DMS 273 (cell line): ENCODE measurements around the gene PSD2.
A peak's percentile ranks its signal among the peaks of the same experiment; 100 is the strongest.

ENCODE experiments used
- DNase-seq: peaks from one replicate; lab custom pipeline; 2025; ENCODE audit not compliant: unreplicated experiment; lab: John Stamatoyannopoulos, UW

PSD2 gene

DNA sequence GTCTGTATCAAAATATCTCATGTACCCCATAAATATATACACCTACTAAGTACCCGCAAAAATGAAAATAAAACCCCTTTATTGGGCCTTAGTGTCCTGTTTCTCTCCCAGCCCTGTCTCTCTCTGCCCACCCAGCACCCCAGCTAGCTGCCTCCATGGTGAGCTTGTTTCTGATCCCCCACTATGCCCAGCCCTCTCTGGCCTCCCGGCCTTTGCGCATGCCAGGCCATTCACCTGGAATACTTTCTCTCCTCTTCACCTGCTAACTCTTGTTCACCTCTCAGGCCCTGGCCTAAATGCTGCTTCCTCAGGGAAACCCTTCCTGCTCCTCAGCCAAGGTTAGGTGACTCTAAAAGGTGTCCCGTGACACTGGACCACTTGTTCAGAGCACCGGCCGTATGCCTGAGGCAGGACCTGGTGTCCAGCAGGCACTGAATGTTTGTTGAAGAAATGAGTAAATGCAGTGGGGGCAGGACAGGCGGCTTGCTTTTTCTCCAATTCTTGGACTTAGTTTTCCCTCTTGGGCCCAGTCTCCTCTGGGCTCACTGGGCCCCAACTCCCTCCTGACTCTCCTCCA is 58.5 kb downstream of the PSD2 start:
- no peak for DNase-seq

DNA sequence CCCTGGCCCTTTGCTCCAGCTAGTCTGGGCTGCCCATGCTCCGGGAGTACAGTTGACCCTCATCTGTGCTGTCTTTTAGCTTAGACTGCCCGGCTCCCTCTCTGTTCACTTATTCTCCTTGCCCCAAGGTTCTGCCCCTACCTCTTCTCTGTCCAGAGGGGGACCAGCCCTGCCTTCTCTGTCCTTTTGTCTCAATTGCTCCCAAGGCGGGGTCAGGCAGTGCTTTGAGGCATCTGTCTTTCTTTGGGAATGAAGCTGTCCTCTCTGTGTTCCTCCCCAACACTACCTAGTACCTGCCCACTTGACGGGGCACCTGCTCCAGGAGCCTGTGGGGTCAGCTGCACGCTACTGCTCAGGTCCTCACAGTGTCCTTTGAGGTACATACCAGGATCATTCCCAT is 59.3 kb downstream of the PSD2 start:
- DNase-seq: no peak

DNA sequence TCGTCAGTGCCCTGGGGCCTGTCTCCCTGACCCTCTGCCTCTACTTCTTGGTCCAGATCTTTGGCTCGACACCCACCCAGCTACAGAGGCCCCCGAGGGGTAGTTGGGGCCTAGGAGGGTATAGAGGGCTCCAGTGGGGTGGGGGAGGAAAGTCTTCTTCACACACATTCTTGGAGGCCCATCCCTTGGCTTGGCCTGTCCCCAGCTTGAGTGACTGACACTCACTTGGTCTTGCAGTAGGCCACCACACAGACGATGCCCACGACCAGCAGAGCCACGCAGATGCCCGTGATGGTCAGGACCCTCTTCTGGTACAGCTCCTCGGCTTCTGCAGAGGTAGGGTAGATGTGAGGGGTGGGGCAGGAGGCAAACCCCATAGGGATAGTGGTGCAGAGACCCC is 59.8 kb downstream of the PSD2 start:
- DNase-seq: no peak

DNA sequence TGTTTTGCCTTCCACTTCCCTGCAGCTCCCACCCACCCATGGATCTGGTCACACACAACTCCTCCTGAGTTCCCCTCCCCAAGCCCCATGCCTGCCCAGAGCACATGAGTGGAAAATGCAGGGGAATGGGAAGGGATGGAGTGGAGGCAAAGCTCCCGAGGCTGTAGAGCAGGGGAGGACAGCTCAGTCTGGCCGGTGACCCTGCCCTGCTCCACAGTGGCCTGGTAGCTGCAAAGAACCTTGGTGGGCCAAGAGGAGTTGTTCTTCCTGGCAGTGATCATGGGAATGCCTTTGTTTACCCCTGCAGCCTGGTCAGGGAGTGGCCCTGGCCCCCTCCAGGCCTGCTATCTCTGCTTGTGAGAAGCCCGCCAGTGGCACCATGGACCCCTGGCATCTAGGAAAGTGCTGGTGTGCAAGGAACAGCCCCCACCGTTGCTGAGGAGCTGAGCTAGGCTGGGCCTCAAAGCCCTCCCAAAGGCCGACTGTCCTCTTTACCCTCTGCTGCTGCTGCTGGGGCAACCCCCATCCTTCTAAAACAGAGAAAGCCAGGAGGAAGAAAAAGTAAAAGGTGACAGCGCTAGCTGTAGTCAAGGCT is 60.4 kb downstream of the PSD2 start:
- no peak for DNase-seq

DNA sequence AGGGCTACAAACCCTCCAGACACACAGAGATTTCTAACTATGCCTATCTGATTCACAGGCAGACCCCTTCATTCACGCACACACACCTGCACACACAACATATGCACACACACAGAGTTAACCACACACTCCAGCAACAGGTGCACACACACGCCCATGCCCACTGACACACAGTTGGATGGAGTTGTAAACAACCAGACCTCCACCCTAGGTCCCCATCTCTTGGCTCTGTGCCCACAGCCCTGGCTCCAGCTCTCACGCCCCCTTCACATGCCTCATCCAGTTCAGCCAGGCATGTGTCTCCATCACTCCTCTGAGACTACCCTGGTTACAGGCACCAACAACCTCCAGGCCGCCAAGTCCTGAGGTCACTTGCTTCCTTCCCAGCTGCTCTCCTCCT is 61.1 kb downstream of the PSD2 start:
- peak; percentile 27 for DNase-seq

DNA sequence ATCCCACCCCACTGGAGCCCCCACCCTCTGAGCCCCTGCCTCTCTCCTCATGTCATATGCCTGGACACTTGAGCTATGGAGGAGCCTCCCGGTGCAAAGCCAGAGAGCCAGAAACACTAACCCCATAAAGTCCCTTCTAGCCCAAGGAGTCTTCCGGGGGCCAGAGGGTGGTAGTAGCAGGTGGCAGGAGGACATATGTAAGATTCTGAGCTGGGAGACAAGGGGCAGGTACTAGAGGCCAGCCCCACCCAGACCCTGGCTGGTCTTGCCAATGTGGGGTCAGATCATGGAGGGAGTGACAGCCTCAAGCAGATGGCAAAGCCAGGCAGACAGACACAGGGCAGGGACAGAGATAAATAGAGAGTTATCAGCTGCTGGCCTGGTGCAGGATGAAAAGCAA is 63.4 kb downstream of the PSD2 start:
- DNase-seq: no peak

DNA sequence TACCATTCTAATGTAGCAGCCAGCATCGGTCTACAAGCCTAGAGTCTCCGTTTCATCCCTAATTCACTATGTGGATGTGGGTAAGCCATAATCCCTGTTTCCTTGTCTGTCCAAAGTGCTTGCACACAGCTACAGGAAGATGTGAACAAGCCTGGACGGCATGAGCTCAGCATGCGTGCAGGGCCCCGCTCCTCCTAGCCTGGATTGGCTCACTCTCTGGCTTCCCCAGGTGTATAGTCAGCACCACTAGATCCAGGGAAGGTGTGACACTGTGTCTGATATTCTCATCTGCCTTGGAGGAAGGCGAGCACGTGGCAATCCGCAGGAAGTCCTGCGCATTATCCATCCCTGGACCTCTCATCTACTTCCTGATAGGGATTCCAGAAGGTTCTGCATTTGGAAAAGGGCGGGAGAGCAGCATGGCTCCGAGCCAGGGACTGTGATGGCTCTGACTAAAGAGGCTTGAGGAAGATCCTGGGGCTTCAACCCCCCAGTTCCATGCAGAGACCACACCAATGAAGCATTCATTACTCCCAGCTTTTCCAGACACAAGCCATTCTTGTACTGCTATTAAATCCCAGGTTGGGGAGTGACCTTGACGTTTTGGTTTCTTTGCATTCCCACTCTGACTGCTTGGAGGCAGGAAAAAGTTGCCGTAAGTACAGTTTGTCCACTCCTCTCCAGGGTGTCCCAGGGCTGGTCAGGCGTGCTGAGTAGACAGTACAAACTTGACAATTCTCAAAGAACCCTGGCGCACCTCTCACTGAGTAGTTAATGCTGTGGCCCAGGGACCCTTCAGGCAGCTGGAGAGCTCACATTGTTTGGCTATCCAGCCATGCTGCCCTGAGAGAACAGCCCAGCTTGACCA is 65.6 kb downstream of the PSD2 start:
- no peak for DNase-seq

DNA sequence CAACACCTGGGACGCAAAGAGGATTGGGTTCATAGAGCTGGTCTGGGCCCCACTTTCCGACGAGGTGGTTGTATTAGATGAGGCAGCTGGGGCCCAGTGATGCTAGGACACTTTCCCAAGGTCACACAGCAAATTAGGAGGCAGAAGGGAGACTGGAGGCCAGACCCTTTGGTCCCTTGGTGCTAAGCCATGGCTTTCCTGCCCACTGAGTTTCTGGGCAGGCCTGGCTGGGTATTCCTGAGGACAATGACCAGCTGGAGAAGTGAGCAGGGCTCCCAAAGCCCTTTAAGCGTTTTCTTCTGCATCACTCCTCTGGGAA is 66.2 kb downstream of the PSD2 start:
- DNase-seq: no peak

DNA sequence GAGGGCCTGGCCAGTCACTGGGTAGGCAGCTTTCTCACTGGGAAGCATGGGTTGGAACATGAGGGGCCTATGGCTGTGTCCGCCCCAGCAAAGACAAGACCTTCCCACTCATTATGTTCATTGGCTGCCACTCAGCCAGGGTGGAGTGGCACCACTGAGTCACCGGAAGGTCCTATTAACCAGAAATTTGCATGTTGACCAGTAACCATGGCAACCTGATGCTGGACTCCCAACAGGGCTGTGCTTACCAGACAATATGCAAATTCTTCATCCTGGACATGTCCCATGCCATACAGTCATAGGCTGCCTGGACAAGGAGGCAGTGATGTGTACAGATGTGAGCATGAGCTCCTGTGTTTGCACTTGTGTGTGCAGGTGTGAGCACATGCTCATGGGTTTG is 66.7 kb downstream of the PSD2 start:
- no peak for DNase-seq

DNA sequence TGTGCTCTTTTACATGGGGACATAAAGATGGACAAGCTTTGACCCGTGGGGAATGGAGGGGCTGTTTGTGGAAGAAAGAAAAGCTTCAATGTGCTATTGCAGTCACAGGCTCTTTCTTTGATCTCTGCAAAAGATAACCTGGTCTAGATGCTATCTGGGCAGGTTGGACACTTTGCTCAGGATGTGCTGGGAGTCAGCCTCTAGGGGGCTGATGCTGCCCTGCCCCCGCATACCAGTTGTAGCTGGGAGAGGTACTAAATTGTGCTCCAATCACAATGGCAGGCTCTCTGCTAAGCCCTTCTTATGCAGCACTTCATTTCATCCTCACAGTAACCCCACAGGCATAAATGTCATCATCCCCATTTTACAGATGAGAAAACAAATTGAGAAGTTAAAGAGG is 67.2 kb downstream of the PSD2 start:
- DNase-seq: peak; percentile 53

DNA sequence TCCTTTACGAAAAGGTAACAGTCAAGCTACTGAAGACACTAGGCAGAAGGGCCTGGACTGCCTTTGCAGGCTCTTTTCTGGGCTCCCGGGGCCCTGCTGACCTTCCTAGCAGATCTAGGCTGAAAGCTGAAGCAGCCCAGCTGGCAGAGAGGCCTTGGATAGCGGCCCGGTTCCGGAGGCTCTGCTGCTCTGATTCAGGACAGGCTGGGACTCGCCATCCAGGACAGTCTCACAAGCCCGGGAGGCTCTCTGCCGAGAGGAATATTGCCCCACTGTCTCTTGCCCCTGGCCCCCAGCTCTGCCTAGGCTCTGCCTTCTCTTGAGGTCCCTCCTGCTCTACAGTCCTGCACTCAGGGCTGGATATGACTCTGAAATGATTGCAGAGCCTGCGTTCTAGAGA is 67.8 kb downstream of the PSD2 start:
- peak; percentile 70 for DNase-seq

DNA sequence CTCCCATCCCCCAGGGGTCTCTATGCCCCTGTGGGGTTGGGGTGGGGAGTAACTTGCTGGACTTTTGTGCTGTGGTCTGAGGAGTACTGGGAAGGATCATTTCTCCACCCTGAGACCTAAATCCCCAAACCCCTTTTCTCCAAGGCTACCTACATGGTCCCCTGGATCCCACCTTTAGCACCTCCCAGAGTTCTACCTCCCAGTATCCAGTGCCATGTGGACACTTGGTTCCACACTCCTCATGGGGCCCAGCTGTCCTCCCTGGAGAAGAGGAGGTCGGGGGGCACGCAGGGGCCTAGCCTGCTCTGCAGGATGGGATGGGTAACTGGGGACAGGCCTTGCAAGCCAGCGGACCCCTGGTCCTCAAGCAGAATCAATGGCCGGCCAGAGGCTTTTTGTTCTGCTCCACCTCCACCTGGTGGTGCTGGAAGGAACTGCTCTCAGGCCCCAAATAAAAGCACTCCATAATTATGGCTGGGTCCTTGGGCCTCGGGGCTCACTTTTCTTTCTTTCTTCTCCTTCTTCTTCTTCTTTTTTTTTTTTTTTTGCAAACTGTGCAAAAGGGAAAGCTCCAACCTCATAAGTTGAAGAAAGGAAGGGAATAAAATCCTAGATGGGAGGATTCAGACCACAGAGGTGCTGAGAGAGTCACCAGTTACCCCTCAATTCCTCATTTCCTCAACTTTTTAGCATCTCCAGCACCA is 68.4 kb downstream of the PSD2 start:
- peak; percentile 82 for DNase-seq

DNA sequence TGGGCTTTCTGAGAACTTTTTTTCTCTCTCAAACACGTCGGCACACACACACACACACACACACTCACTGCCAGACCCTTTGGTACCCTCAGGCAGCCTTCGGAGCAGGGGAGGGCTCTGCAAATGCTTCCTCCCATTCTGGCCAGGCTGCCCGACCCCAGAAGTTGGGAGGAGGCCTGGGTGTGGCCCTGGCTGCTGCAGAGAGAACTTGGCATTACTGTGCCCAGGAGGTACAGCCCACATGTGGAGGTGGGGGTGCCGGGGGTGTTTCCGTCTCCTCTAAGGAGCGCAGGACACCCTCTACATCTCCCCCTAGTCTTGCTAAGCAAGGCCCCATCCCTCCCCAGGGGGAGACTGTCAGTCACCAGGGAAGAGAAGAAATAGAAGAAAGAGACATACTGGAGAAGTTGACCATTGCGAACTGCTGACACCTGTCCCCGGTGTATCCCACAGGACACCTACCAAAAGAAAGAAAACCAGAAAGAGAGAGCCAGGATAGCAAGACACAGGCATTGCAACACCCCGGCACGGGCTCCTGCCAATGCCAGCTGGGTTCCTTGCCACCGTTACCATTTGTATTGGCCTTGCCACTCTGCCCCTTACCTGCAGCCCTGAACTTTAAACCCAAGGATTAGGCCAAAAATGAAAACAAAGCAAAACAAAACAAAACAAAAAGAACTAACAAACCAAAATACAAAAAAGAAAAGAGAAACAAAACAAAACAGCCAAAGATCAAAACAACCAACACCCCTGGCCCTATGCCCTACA is 69.3 kb downstream of the PSD2 start:
- no peak for DNase-seq

DNA sequence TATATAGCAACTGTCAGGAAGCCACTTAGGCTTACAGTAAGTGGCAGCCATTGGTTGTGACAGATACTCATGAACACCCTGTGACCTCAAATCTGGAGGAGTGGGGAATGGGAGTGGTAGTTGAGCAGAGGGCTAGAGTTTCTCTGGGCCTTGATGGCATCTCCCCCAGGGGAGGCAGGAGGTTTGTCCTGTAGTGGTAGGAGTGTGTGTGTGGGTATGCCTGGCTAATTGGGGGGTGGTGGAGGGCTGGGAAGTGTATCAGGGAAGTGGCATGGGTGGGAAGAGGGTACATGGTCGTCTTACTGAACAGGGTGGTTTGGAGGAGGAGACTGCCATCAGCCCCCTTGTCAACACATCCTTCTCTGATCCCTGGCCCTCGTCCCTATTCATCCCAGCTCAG is 71.5 kb downstream of the PSD2 start:
- no peak for DNase-seq

DNA sequence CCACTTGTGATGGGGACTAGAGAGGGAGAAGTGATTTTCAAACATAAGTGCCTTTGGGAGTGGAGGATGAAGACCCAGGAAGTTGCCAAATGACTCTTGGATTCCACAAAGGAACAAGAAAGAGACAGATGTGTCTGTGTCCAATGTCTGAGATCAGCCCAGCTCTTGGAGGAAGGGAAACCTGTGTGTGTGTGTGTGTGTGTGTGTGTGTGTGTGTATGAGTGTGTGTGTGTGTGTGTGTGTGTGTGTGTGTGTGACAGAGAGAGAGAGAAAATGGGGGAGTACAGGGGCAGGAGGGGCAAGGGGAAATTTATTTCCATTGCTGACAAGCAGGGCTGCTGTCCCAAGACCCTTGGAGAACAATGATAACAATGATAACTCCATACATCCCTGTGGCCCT is 72.0 kb downstream of the PSD2 start:
- DNase-seq: no peak

DNA sequence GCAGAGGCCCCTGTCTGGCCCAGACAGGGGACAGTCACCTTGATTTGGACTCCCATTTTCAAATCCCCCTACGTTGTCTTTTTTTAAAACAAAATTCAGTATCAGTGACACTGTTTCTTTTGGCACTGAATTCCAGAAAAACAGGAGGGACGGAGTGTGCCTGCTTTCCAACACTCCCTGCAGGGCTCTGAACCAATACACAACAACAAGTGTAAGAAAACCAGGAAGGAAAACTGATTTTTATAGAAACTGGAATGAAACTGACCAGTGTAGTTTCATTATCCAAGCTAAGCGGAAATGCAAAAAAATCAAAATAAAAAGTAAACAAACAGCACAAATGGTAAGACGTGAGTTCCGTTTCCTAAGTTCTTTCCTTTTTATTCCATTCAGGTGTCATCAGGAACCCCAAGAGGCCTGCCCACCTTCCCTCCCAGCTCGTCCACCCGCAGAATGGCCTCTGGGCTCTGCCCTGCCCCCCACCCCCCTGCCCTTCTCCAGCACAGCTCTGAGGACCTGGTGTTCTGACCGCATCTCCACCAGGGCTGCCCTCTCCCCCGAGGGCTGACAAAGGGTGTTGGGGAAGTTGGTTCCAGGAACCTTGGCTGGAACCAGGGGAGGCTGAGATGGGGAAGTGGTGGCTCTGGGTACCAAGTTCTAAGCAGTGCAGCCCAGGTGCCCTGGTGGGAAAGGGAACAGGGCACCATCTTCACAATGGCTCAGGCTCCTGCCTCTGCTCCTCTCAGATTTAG is 73.6 kb downstream of the PSD2 start:
- no peak for DNase-seq

DNA sequence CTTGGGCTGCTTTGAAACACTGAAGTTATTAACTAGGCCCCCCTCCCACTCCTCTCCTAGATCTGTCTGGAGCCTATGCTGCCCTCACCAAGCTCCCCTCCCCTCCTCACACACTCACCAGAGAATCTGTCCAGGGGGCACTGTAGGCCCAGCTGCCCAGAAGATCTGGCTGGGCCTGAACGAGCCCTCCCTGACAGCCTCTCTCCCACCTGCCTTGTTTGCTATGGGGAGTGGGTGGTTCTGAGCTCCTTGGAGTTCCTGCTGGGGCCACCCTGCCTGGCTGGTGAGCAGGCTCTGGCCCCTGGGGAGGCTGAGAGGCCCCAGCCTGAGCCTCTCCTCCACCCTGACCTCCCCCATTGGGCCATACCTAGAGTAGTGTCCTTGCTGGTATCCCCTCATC is 75.1 kb downstream of the PSD2 start:
- no peak for DNase-seq

DNA sequence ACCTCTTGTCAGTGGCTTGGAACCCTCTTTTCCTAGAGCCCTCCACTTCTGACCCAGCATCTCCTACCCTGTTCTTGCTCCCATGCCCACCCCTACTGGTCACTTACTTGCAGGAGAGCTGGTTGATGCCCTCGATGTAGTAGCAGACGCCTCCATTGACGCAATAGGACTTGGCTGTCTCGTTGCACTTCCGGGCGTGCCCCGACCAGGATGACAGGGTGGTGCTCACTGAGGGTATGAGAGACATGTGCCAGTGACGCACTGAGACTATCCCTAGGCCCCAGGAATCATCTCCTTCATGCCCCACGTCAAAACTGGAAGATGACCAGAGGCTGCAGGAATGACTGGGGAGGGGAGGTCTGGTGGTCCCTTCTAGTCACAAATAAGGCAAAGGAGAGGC is 76.0 kb downstream of the PSD2 start:
- no peak for DNase-seq

DNA sequence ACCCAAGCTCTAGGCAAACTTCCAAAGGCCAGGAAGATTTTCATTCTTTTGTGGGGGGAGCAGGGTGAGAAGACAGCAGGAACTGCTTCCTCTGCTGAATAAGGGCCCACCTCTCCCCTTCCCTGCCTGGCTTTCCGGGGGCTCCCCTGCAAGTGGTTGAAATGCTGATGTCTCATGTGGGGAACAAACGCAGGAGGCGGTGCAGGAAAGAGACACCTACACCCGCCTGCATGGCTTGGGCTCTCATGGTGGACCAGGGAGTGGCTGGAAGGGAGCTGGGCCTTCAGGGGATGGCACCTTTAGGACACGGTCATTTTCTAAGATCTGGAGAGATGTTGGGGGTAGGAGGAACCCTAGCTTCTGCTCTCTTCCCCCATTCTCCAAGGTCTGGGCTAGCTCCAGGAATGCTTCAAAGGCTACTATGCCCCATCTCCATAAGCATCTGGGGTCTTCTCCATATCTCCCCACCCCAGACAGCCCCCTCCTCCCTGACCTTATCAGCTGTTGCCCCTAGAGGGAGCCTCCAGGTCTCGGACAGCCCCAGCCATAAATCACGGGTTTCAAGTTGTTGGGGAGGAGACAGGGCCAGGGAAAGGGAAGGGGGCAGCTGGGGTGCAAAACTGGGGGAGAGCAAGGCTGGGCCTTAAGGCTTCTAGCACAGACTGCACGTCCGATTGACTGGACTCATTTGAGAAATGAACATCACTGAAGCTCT is 76.6 kb downstream of the PSD2 start:
- peak; percentile 18 for DNase-seq
